PC-9 (cell line): ENCODE measurements around the gene ZNF516. TPM values are rescaled to one million over a fixed set of nuclear protein-coding genes. Genes with fewer than 3 reads are reported as not detected.

Source experiments
- BruUV-seq: library from RNA; stranded (reverse); fragments of 400-500 nt; replicated peaks from 2 replicates; lab custom pipeline; 2021; lab: Mats Ljungman, UMichigan
- CTCF ChIA-PET: fragments of 300-600 bp; sonication (Branson Sonifier 250); formaldehyde crosslinking; loops from one replicate; lab custom pipeline; 2022; ENCODE audit warnings: antibody characterized with exemption; lab: Charles Lee
- POLR2A ChIA-PET: fragments of 300-600 bp; sonication (Branson Sonifier 250); formaldehyde crosslinking; loops from one replicate; lab custom pipeline; 2022; ENCODE audit warnings: antibody characterized with exemption; ENCODE audit not compliant: unreplicated experiment; lab: Charles Lee
- DNase-seq, 2 experiments: peaks; one replicate each; pipeline versions ENCODE4 v3.0.0 to v3.0.0-alpha.2; 2015 to 2022; ENCODE audit warnings: mixed read lengths in 1 of 2
- H2AFZ ChIP-seq: fragments of 200-600 bp; sonication (generic); 2 replicates; pipeline ENCODE4 v1.8.1; 2017; ENCODE audit warnings: antibody characterized with exemption
- H3F3A ChIP-seq: fragments of 200-600 bp; sonication (generic); 2 replicates; pipeline ENCODE4 v1.8.1; 2017; ENCODE audit warnings: antibody characterized with exemption, mild to moderate bottlenecking, low read depth; ENCODE audit not compliant: insufficient read depth
- H3K27ac ChIP-seq: fragments of 200-600 bp; sonication (generic); 2 replicates; pipeline ENCODE4 v1.6.1; 2016; ENCODE audit warnings: mixed run types
- H3K27me3 ChIP-seq: fragments of 200-600 bp; sonication (generic); 2 replicates; pipeline ENCODE4 v1.6.1; 2016; ENCODE audit warnings: low read depth, mixed run types; ENCODE audit not compliant: insufficient read depth
- H3K36me3 ChIP-seq: fragments of 200-600 bp; sonication (generic); 2 replicates; pipeline ENCODE4 v1.6.1; 2016; ENCODE audit warnings: low read depth, mixed run types
- H3K4me1 ChIP-seq: fragments of 200-600 bp; sonication (generic); replicated peaks from 2 replicates; pipeline ENCODE4 v1.6.1; 2016; ENCODE audit warnings: mixed run types; ENCODE audit not compliant: insufficient read depth
- H3K4me2 ChIP-seq: fragments of 200-600 bp; sonication (generic); 2 replicates; pipeline ENCODE4 v1.6.1; 2017; ENCODE audit warnings: mixed run types
- H3K4me3 ChIP-seq: fragments of 200-600 bp; sonication (generic); 2 replicates; pipeline ENCODE4 v1.6.1; 2016; ENCODE audit warnings: mixed run types
- H3K79me2 ChIP-seq: fragments of 200-600 bp; sonication (generic); 2 replicates; pipeline ENCODE4 v1.6.1; 2017; ENCODE audit warnings: low read depth, mixed run types
- H3K9me2 ChIP-seq: fragments of 200-600 bp; sonication (generic); 2 replicates; pipeline ENCODE4 v1.8.1; 2017; ENCODE audit warnings: mild to moderate bottlenecking; ENCODE audit not compliant: insufficient read depth
- H3K9me3 ChIP-seq: fragments of 200-600 bp; sonication (generic); 2 replicates; pipeline ENCODE4 v1.8.1; 2016; ENCODE audit warnings: low read depth; ENCODE audit not compliant: insufficient read depth
- H4K20me1 ChIP-seq: fragments of 200-600 bp; sonication (generic); 2 replicates; pipeline ENCODE4 v1.8.1; 2017; ENCODE audit not compliant: insufficient read depth
- CTCF ChIP-seq: fragments of 200-600 bp; sonication (generic); conservative IDR thresholded peaks from 2 replicates; pipeline ENCODE4 v1.6.1; 2017; ENCODE audit warnings: mixed run types, antibody characterized with exemption, mild to moderate bottlenecking, moderate library complexity
- EZH2 ChIP-seq: fragments of 200-600 bp; sonication (generic); IDR thresholded peaks from 2 replicates; pipeline ENCODE4 v1.8.0; 2017; ENCODE audit warnings: antibody characterized with exemption, low read depth
- intact Hi-C: fragments of 100-400 bp; cut with micrococcal nuclease; formaldehyde crosslinking; loops from one replicate; pipeline ENCODE4 v1.10.0; 2022; ENCODE audit not compliant: unreplicated experiment
- total RNA-seq: library from RNA; stranded (reverse); gene quantifications from 2 replicates; pipeline ENCODE4 v1.2.3, GENCODE V29; 2021

Gene ZNF516
- total RNA-seq, 1 experiment from 2014 or later = 32.7 TPM

DNA sequence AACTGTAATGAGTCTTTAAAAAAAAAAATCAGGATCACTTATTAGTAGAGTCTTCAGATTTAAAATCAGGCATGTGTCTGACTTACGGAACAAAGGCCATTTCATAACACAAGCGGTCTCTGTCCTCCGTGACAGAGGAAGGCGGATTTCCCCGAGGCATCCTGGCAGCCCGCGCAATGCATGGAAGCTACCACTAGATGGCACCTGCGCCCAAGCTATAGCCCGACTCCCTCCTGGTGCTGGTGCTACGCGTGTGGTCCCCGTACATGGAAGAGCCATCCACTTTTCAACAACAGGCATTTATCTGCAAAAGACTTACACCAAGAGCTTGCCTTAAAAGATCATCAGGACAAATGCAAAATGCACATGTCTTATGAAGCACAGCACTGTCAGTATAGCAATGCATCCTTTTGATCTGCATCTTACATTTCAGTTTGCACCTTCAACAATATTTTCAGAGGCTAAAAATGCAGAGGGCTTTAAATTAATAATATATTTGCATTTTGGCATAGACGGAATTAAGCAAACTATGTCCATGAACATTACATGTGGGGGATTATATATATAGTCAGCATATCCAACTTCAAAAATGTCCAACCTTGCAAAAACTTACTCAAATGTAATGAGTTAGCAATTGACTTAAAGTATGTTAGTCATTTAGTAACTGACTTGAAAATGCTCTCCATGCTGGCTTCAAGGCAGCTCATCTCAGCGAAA is 96.0 kb downstream of the ZNF516 start:
- H3K79me2 ChIP-seq = peaks cover 26% of the 10 kb centered on the region
- DNase-seq = peak; percentile 42 to 59
- no peaks in the 10 kb centered on the region for H3K9me3 ChIP-seq
- no peaks in the 10 kb centered on the region for H3K27me3 ChIP-seq
- ChIA-PET CTCF (interaction anchor here (0.6 to 1.6 kb wide), 5 partner anchors 62 to 404 kb away, joined by 3 to 9 read pairs (median 4); no protein-coding TSS in a partner anchor), POLR2A (no interaction called here)
- no peaks in the 10 kb centered on the region for H3K9me2 ChIP-seq
- no TSS peak for BruUV-seq
- intact Hi-C loops = loop anchor here (1.0 to 2.0 kb wide), 2 partner anchors 288 to 310 kb away; no protein-coding TSS in a partner anchor
- H3K4me2 ChIP-seq = no peak overlapping the region
- H3F3A ChIP-seq = peaks cover 18% of the 10 kb centered on the region; the same call in 1 of the 2 replicates
- H2AFZ ChIP-seq = no peak overlapping the region
- no peak overlapping the region for H3K4me3 ChIP-seq
- peaks cover 35% of the 10 kb centered on the region for H4K20me1 ChIP-seq
- peak; percentile 96 for TF ChIP-seq CTCF
- TF ChIP-seq EZH2 = no peak
- no peaks in the 10 kb centered on the region for H3K36me3 ChIP-seq
- no peak overlapping the region for H3K27ac ChIP-seq
- peaks cover 8% of the 10 kb centered on the region for H3K4me1 ChIP-seq

GRCh38 chr18:76398295-76398694 is 96.7 kb downstream of the ZNF516 start:
- Histone ChIP-seq H4K20me1 (peaks cover 33% of the 10 kb centered on the region), H3K4me2 (no peak overlapping the region), H3F3A (peaks cover 14% of the 10 kb centered on the region; the same call in 1 of the 2 replicates), H3K4me3 (no peak overlapping the region), H3K9me2 (no peaks in the 10 kb centered on the region), H3K9me3 (no peaks in the 10 kb centered on the region), H3K4me1 (peaks cover 8% of the 10 kb centered on the region), H3K27me3 (no peaks in the 10 kb centered on the region), H3K79me2 (peaks cover 26% of the 10 kb centered on the region), H2AFZ (no peak overlapping the region), H3K27ac (no peak overlapping the region), H3K36me3 (no peaks in the 10 kb centered on the region)
- ChIA-PET POLR2A (no interaction called here), CTCF (interaction anchor here (0.6 to 1.6 kb wide), 4 partner anchors 63 to 311 kb away, joined by 3 to 9 read pairs (median 4); no protein-coding TSS in a partner anchor)
- intact Hi-C loops = loop anchor here (2.0 kb wide), 1 partner anchor 289 kb away; no protein-coding TSS in a partner anchor
- DNase-seq = no peak
- BruUV-seq = no TSS peak
- TF ChIP-seq CTCF = no peak
- no peak for TF ChIP-seq EZH2

DNA sequence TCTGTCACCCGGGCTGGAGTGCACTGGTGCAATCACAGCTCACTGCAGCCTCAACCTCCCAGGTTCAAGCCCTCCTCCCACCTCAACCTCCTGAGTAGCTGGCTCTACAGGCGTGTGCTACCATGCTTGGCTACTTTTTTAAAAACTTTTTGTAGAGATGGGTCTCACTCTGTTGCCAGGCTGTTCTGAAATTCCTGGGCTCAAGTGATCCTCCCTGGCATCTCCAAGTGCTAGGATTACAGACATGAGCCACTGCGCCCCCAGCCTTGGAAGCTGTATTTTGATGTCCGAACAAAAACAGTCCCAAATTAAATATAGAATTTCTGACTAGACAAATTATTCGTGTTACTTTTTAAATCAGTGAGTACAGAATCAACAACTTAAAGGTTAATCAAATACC is 97.4 kb downstream of the ZNF516 start:
- Histone ChIP-seq H2AFZ (no peak overlapping the region), H3K4me1 (peaks cover 8% of the 10 kb centered on the region), H3F3A (peaks cover 14% of the 10 kb centered on the region; the same call in 1 of the 2 replicates), H3K36me3 (no peaks in the 10 kb centered on the region), H3K27me3 (no peaks in the 10 kb centered on the region), H3K9me3 (no peaks in the 10 kb centered on the region), H4K20me1 (peaks cover 32% of the 10 kb centered on the region), H3K4me2 (no peak overlapping the region), H3K9me2 (no peaks in the 10 kb centered on the region), H3K27ac (no peak overlapping the region), H3K79me2 (peaks cover 26% of the 10 kb centered on the region), H3K4me3 (no peak overlapping the region)
- POLR2A ChIA-PET = no interaction called here
- no TSS peak for BruUV-seq
- intact Hi-C loops = loop anchor here (2.0 kb wide), 1 partner anchor 289 kb away; no protein-coding TSS in a partner anchor
- no peak for DNase-seq
- TF ChIP-seq EZH2 (no peak), CTCF (no peak)
- CTCF ChIA-PET = no interaction called here
